Tibial artery (tissue), 4 donors: Measurements from ENCODE around the gene ESPL1.

Source experiments
- DNase-seq, 2 donors: peaks; one replicate each; pipeline ENCODE4 v3.0.0-alpha.2; 2019
- H3K27ac ChIP-seq, 2 donors: fragments of 200-600 bp; sonication (generic) in 1 of 2; 1 replicate in 1 of 2; 2 replicates in 1 of 2; pipeline ENCODE4 v1.5.1; 2018 to 2019; ENCODE audit warnings: mild to moderate bottlenecking in 1 of 2
- H3K27me3 ChIP-seq, 2 donors: fragments of 200-600 bp; sonication (generic) in 1 of 2; one replicate each; pipeline versions ENCODE4 v1.5.1 to v1.6.0; 2016 to 2019
- H3K36me3 ChIP-seq, 3 donors: fragments of 200-600 bp; sonication (generic) in 2 of 3; one replicate each; pipeline ENCODE4 v1.5.1; 2016 to 2019; ENCODE audit warnings: mild to moderate bottlenecking in 2 of 3
- H3K4me1 ChIP-seq, 4 donors: fragments of 200-600 bp; sonication (generic) in 2 of 4; 1 replicate in 3 of 4; 2 replicates in 1 of 4; pipeline ENCODE4 v1.5.1; 2016 to 2019
- H3K4me3 ChIP-seq, 2 donors: fragments of 200-600 bp; sonication (generic) in 1 of 2; 1 replicate in 1 of 2; 2 replicates in 1 of 2; pipeline ENCODE4 v1.5.1; 2018 to 2019; ENCODE audit warnings: mild to moderate bottlenecking in 2 of 2
- H3K9me3 ChIP-seq, 3 donors: fragments of 200-600 bp; sonication (generic) in 1 of 3; one replicate each; pipeline ENCODE4 v1.5.1; 2016 to 2019
- CTCF ChIP-seq, 2 experiments: fragments of 200-600 bp in 1 of 2; fragments of 450-650 bp in 1 of 2; IDR thresholded peaks; one replicate each; pipeline ENCODE4 v1.5.1; 2017 to 2019; ENCODE audit warnings: antibody characterized with exemption in 2 of 2, mild to moderate bottlenecking in 1 of 2, moderate library complexity in 1 of 2
- intact Hi-C: fragments of 100-400 bp; cut with DNase I; formaldehyde crosslinking; loops from one replicate; pipeline ENCODE4 v1.15.0; 2023; ENCODE audit warnings: low total_unique reads

Gene ESPL1

DNA sequence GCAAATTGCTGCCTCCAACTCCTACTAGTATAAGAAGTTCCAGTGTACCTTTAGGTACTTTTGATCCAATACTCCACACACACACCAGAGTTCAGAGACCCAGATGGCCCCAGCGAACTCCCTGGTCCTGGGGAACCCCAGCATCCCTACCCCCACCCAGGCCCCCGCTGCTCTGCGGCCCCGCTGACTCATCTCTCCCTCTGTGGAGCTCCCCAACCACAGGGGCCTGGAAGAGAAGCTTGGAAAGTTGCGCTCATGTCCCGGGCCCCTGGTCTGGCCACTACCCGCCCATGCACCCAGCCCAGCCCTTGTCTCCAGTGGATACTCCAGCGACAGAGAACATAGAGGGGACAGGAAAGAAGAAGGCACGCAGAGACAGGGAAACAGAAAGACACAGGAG, 72.3 kb downstream of the ESPL1 start:
- H3K4me1 ChIP-seq = peaks cover 0 to 7% (median 6%) of the 10 kb centered on the region in 4 donors
- H3K36me3 ChIP-seq = no peaks in the 10 kb centered on the region
- intact Hi-C loops = no loop called here
- no peak for TF ChIP-seq CTCF (IDR thresholded peaks at IDR 0.05)
- no peaks in the 10 kb centered on the region for H3K9me3 ChIP-seq
- no peak for DNase-seq
- H3K4me3 ChIP-seq = no peak overlapping the region
- no peak overlapping the region for H3K27ac ChIP-seq
- H3K27me3 ChIP-seq = peaks cover 0 to 35% of the 10 kb centered on the region in 2 donors
